HS-5 (cell line): Measurements from ENCODE around the gene DMBX1.

Experiments
- DNase-seq: peaks from one replicate; pipeline ENCODE4 v3.0.0-alpha.2; 2012; ENCODE audit warnings: low read depth

DMBX1 gene

DNA sequence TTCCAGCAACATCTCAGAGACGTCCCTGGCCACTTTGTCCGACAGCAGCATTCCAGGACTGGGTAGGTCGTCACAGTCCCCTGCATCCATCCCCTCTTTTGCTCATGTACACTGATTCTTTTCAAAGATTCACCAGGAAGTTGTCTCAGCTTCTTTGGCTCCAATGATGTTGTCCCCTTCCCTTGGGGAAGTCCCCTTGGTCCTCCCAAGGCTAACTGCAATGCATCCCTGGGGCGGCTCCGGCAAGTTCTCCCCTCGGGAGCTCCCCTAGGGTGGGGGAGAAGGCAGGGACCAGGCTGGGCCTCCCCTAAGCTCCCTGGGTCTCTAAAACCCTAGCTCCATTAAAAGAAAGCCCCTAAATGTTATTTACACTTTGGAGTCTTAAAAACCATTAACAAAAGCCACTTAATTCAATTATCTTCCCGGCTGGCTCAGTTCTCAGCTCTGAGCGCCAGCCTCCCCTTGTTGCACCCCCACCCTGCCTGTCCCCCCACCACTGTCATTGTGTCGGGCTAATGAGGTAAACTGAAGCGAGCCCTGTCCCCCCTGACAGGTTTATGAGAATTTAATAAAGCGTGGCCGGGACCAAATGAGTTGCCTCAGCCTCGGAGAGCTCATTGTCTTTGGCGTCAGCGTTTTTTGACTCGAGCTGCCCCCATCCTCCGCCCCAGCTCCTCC lies 36.5 kb downstream of the DMBX1 start:
- DNase-seq, result no peak

DNA sequence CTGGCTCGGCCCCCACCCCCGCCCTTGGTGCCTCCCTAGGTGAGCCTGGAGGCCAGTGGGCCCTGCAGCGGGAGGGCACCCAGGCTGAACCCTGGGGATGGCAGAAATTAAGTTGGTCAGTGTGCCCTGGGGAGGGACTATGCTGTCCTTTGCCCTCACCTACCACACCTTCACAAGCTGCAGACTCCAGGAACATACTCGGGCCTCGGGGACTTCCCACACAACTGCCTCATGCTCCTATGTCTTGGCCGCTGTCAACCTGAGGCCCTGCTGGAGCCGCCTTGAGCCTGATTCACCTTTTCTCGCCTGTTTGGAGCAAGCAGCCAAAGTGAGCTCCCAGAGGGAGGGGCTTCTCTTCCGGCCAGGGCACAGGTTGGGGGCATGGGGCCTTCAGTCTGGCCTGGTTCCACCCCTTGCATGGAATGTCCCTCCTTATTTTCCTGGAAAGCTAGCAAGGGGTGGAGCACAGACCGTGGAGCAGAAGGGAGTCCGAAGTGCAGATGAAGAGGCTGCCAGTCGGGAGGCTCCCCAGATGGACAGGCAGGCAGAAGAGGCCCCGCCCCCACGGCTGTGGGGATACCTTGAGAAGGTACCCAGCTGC lies 37.2 kb downstream of the DMBX1 start:
- DNase-seq, result no peak

DNA sequence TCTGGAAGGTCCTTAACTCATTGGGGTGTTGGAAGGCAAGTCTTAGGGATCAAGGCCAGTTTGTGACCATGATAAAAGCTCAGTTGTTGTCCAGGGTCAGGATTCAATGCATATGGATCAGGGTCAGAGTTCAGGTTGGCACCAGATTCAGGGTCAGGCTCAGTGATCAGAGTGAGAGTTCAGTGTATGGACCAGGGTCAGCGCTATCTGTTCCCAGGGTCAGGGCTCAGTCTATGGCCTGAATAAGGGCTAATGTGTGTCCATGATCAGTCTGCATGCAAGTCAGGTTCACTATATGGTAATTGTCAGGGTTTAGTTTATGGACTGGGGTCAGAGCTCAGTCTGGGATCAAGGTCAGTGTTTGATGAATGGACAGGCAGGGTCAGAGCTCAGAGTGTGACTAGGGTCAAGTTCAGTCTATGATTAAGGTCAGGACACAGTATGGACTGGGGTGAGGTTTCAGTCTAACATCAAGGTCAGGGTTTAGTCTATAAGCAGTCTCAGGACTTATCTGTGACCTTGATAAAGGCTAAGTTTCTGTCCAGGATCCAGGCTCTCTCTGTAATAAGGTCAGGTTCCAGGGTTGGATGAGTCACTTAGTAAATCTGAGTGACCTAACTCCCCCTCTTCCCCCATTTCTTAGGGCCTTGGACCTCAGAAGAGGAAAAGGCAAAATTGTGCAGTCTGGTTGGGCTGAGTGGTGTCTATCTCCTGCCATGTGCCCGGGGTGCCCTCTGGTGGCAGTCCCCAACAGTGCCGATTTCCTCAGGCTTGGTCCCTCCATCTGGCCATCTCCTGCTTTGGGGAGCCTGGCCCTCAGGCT lies 38.0 kb downstream of the DMBX1 start:
- no peak for DNase-seq

DNA sequence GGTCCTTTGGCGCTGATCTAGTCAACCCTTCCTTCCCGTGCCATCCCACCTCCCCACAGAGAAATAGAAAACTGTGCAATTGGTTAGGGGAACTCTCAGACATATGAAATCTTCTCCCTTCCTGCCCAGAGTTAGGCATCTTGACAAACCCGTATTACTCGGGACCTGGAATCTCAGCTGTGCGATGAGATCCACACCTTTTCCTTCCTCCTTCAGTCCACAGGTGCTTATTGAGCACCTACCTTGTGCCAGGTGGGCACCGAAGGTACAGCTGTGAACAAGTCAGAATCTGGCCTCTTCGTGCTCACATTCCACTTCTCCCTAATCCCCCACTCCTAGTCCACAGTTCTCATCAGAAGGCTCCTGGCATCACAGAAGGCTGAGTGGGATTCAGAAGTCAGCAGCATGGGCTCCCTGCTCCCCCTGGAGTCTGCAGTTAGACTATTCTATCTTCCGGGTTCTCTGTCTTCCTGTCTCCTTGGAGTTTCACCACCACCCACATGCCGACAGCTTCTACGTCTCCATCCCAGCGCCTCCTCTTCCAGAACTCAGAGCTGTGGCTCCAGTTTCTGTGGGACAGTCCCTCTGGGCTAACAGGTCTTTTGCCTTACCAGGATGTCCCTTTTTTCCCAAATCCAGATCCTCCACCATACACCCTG lies 38.8 kb downstream of the DMBX1 start:
- DNase-seq, result no peak

DNA sequence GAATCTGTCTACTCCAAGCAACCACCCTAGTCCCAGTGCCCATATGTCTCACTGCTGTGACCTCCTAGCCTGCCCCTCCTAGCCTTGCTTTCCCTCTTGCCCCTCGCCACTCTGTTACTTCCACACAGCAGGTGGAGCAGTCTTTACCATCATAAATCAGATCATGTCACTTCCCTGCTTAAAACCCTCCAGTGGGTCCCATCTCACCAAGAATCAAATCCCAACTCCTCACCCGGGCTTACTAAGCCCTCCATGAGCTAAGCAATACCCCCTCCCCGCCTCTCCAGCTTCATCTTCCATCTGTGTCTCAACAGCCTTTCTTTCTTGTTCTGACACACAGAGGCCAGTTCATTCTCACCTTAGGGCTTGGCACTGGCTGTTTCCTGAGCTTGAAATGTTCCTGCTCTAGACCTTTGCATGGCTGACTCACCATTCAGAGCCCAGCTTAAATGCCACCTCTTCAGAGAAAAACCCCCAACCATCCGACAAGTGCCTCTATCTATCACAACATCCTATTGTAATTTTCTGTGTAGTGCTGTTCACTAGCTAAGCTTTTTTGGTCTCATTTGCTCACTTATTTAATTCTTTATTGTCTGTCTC lies 39.5 kb downstream of the DMBX1 start:
- no peak for DNase-seq

DNA sequence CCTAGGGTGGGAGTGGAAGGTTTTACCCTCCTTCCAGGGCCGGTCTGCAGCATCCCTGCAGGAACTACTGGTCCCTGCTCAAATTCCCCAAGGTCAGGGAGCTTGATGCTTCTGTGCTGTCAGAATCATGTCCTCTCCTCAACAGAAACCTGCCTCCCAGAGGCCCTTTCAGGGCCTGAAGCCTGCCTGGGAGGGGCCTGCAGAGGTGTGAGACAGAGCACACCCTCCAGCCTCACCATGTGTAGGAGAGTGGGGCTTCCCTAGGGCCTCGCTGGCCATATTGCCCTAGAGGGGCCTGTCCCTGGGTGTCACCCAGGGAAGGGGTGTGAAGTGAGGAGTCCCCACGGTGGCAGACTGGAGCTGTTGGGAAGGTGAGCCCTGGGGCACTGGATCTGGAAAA lies 40.7 kb downstream of the DMBX1 start:
- no peak for DNase-seq

DNA sequence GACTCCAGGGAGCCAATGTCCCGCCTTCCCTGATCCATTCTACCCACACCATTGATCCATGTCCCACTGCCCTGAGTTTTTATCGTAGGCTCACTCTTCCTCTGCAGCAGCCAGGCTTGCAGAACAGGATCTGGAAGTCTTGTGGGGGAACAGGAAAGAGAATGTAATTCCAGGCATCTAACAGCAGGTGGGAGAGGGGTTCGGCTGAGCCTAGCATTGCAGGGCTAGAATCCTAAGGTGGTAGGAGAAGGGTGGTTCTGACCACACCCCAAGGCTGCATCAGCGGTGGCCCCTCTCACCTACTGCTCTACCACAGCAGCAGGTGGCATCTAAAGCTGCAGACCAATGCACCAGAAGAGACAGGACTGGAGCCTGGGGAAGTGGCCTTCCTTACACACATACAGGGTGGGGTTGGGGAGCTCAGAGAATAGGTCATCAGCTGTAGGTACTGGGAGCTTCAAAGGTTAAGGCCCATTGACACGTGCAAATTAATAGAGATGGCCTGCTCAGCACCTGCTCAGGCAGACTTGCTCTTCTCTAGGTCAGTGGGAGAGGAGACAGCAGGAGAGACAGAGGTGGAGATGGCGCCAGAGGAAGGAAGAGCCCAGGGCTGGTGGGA lies 41.3 kb downstream of the DMBX1 start:
- no peak for DNase-seq

DNA sequence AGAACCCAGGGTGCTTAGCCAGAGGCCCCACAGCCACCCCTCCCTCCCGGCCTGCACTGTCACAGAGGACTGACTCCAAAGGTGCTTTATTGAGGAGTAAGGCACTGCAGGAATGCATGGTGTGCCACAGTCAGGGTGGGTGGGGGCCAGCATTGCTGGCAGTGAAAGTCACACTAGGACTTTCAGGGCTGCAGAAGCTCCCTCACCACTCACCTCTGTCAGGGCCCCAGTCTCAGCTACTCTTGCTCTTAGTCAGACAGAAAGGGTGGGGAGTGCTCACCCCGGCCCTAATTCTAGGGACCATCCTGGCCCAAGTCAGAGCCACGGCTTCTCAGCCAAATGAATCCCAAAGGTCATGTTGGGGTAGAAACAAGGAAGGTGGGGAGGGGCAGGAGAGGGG lies 42.5 kb downstream of the DMBX1 start:
- no peak for DNase-seq

DNA sequence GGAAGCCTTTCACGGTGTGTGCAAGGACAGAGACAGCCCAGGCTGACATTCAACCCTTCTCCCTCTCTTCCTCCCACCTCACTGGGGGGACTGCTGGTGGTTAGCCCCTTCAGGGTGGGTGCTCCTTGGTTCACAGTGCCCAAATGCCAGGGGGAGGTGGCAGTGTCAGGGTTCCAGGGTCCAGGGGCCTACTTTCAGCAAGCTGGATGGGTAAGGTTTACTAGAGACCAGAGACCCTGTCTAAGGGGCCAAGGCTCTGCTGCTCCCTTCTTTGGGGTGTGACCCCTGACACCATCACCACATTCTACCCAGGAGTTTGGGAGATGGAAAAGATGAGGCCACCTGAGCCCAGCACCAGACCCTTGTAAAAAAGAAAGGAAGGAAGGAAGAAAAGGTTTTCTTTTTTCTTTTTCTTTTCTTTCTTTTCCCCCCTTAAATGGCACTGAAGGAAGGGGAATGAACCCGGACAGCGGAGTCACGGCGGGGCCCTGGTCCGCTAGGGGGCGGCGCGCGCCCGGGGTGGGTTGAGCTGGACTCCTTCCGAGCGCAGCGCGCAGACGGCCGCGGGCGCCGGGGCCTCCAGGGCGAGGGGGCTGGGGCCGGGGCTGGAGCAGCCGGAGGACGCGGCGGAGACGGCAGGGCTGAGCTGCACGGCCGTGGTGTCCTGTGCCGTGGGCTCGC lies 43.0 kb downstream of the DMBX1 start:
- DNase-seq, result no peak

DNA sequence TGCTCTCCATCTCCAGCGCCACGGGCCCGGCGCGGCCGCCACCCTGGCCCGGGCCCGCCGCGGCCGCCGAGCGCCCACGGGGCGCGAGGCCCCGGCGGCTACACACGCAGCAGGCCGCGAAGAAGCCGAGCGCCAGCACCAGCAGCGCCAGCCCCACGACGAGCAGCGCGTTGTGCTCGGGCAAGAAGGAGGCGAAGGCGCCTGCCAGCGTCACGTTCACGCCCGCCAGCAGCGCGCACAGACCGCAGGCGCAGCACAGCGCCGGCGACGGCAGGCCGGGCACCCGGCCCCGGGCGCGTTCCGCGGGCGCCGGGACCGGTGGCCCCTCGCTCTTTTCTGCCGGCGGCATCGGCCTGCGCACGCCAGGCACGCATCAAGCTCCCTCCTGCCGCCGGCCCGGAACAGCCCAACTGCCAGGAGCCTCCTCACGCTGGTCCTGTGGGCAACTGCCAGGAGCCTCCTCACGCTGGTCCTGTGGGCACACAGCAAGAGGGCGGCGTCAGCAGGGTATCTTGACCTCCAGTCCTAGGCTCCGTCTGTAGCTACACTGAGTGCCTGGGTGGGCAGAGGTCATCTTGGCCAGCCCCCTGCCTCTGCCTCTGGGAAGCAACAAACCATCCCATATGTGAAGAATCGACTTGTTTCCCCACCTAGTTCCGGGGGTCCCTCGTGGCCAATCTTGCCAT lies 43.7 kb downstream of the DMBX1 start:
- no peak for DNase-seq

DNA sequence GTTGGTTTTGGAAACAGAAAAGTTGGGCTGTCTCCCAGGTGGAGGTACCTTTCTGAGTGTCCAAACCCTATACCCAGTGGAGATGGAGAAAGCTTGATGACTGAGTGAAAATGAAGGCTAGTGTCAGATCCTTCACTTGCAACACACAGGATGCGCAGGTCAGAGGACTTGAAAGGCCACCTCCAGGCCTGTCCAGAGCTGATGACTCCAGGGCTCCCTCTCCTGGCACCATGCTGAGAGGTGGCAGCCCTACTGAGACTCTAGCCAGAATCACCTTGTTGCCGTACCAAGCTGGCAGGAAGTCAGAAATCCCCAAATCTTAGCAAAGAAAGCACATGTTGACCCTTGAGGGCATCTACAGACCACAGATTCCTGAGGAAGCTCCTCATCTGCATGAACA lies 45.4 kb downstream of the DMBX1 start:
- no peak for DNase-seq

DNA sequence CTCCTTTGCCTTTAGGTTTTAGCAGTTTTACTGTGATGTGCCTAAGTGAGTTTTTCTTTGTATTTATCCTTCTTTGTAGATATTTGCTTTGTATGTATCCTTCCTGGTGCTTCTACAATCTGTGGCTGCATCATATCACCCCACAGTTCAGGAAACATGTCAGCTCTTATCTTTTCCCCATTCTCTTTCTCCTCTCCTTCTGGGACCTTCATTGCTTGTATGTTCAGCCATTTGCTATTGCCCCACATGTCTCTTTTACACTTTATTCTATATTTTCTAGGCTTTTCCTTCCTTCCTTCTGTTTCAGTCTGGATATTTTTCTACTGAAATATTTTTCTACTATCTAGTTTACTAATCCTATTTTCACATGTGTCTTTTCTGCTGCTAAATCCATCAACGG lies 46.9 kb downstream of the DMBX1 start:
- no peak for DNase-seq

DNA sequence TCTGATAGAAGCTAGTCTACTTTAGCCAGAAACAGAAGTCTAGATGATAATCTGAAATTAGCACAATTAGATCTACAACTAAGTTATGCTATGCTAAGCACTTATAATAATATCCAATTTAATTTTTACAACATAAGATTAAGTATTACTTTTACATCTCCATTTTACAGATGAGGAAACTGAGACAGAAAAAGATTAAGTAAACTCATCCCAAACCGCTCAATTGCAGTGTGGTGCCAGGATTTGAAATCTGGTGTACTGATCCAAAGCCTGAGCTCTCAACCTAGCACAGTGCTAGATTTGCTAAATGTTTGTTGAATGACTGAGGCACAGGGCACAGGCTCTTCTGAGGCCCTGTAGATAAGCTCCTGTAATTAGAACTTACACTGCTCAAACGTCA lies 48.0 kb downstream of the DMBX1 start:
- DNase-seq, result no peak

DNA sequence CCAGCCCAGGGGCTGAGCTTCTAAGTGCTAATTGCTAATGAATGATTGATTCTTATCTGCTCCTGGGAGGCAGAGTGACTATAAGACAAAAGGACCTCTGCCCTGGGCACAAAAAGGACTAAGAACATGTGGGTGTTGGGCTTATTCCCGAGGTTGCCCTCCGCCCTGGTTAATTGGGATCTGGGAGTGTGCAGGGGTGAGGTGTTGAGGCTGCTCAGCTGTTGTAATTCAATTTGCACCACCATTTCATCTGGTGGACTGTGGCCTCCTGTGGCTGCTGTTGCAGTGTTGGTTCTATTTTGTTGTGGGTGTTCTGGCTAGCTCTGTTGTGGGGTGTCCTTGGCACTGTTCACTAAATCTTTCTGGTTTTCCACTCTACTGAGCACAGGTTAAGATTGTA lies 48.5 kb downstream of the DMBX1 start:
- no peak for DNase-seq
